Central memory CD4-positive, alpha-beta T cell (primary cell): ENCODE measurements around the gene ATF7.
A peak's percentile ranks its signal among the peaks of the same experiment; 100 is the strongest.
"Not testable (repeated sequence)": the region's sequence is repeated elsewhere in the genome, so short reads cannot be mapped to it uniquely, and the experiment has no call there.

Experiments
- DNase-seq: peaks from one replicate; pipeline ENCODE4 v3.0.0; 2022
- total RNA-seq, 3 experiments: gene quantifications; one replicate each; lab custom pipeline; 2026; lab: John Stamatoyannopoulos, UW

Gene ATF7
- total RNA-seq: 8.7 to 25.1 (median 13.9) reads per million in 3 experiments

GRCh38 chr12:53625946-53626701 is at the start of gene ATF7:
Gene ATF7 (minus strand): TSS chr12:53626382. CDS start chr12:53601000, 25,382 bp downstream.
- peak; percentile 98 for DNase-seq

- no peak for DNase-seq
Observed at GRCh38 chr12:53674977-53675700, 49.0 kb upstream of the ATF7 start.

GRCh38 chr12:53670971-53671370 is 44.8 kb upstream of the ATF7 start:
- no peak for DNase-seq

- DNase-seq: no peak
Observed at GRCh38 chr12:53670308-53670707, 44.1 kb upstream of the ATF7 start.

- DNase-seq: no peak
Observed at GRCh38 chr12:53667080-53667479, 40.9 kb upstream of the ATF7 start.

GRCh38 chr12:53664936-53665335 is 38.8 kb upstream of the ATF7 start:
- no peak for DNase-seq

GRCh38 chr12:53664191-53664590 is 38.0 kb upstream of the ATF7 start:
- DNase-seq: no peak

GRCh38 chr12:53660041-53660440 is 33.9 kb upstream of the ATF7 start:
- no peak for DNase-seq

GRCh38 chr12:53659571-53659981 is 33.4 kb upstream of the ATF7 start:
- no peak for DNase-seq

- DNase-seq: no peak
Observed at GRCh38 chr12:53659011-53659551, 32.9 kb upstream of the ATF7 start.

GRCh38 chr12:53657041-53657440 is 30.9 kb upstream of the ATF7 start:
- no peak for DNase-seq

- DNase-seq: no peak
Observed at GRCh38 chr12:53653595-53653994, 27.4 kb upstream of the ATF7 start.

GRCh38 chr12:53652366-53652765 is 26.2 kb upstream of the ATF7 start:
- DNase-seq: no peak

GRCh38 chr12:53651737-53652136 is 25.6 kb upstream of the ATF7 start:
- no peak for DNase-seq

- DNase-seq: not testable (repeated sequence)
Observed at GRCh38 chr12:53646300-53646699, 20.1 kb upstream of the ATF7 start.

GRCh38 chr12:53645165-53645564 is 19.0 kb upstream of the ATF7 start:
- no peak for DNase-seq

GRCh38 chr12:53644133-53644532 is 18.0 kb upstream of the ATF7 start:
- DNase-seq: no peak

- DNase-seq: no peak
Observed at GRCh38 chr12:53643232-53643979, 17.2 kb upstream of the ATF7 start.

- no peak for DNase-seq
Observed at GRCh38 chr12:53638057-53638456, 11.9 kb upstream of the ATF7 start.

- DNase-seq: no peak
Observed at GRCh38 chr12:53636641-53637040, 10.5 kb upstream of the ATF7 start.

- not testable (repeated sequence) for DNase-seq
Observed at GRCh38 chr12:53635708-53636107, 9.5 kb upstream of the ATF7 start.

- DNase-seq: no peak
Observed at GRCh38 chr12:53631721-53632120, 5.5 kb upstream of the ATF7 start.

- no peak for DNase-seq
Observed at GRCh38 chr12:53627919-53628318, 1.7 kb upstream of the ATF7 start.
